GM20431 (cell line): ENCODE measurements around the gene ANO4.
"Not testable (repeated sequence)": the region's sequence is repeated elsewhere in the genome, so short reads cannot be mapped to it uniquely, and the experiment has no call there.

Source experiments
- in situ Hi-C: fragments of 300-500 bp; cut with MseI, MboI; formaldehyde crosslinking; loops from one replicate; pipeline ENCODE4 v1.15.0; 2020; ENCODE audit warnings: low sequenced_read_pairs; ENCODE audit not compliant: unreplicated experiment

ANO4 gene

GRCh38 chr12:101019667-101020066 lies 225.1 kb downstream of the ANO4 start:
- in situ Hi-C loops, result no loop called here

- in situ Hi-C loops, result no loop called here
Observed at GRCh38 chr12:101021442-101021841, 226.9 kb downstream of the ANO4 start.

GRCh38 chr12:101021911-101022388 lies 227.4 kb downstream of the ANO4 start:
- in situ Hi-C loops, result no loop called here

GRCh38 chr12:101027200-101027599 lies 232.6 kb downstream of the ANO4 start:
- in situ Hi-C loops, result no loop called here

GRCh38 chr12:101027816-101028215 lies 233.2 kb downstream of the ANO4 start:
- in situ Hi-C loops, result no loop called here

GRCh38 chr12:101038289-101038871 lies 243.8 kb downstream of the ANO4 start:
- in situ Hi-C loops, result no loop called here

GRCh38 chr12:101039848-101040531 lies 245.4 kb downstream of the ANO4 start:
- in situ Hi-C loops, result no loop called here

GRCh38 chr12:101040936-101041335 lies 246.4 kb downstream of the ANO4 start:
- in situ Hi-C loops, result no loop called here

- in situ Hi-C loops, result no loop called here
Observed at GRCh38 chr12:101042211-101042610, 247.6 kb downstream of the ANO4 start.

GRCh38 chr12:101044512-101045059 lies 250.0 kb downstream of the ANO4 start:
- in situ Hi-C loops, result no loop called here

- in situ Hi-C loops, result no loop called here
Observed at GRCh38 chr12:101045486-101046464, 251.2 kb downstream of the ANO4 start.

- in situ Hi-C loops, result no loop called here
Observed at GRCh38 chr12:101047652-101048051, 253.1 kb downstream of the ANO4 start.

- in situ Hi-C loops, result no loop called here
Observed at GRCh38 chr12:101050631-101051030, 256.1 kb downstream of the ANO4 start.

GRCh38 chr12:101051151-101051550 lies 256.6 kb downstream of the ANO4 start:
- in situ Hi-C loops, result no loop called here

- in situ Hi-C loops, result no loop called here
Observed at GRCh38 chr12:101051901-101052550, 257.4 kb downstream of the ANO4 start.

GRCh38 chr12:101053203-101053602 lies 258.6 kb downstream of the ANO4 start:
- in situ Hi-C loops, result no loop called here

- in situ Hi-C loops, result no loop called here
Observed at GRCh38 chr12:101055940-101056339, 261.4 kb downstream of the ANO4 start.

GRCh38 chr12:101062508-101062907 lies 267.9 kb downstream of the ANO4 start:
- in situ Hi-C loops, result not testable (repeated sequence)

- in situ Hi-C loops, result no loop called here
Observed at GRCh38 chr12:101064721-101065120, 270.1 kb downstream of the ANO4 start.

- in situ Hi-C loops, result no loop called here
Observed at GRCh38 chr12:101066489-101066888, 271.9 kb downstream of the ANO4 start.
